Stimulated activated naive CD8-positive, alpha-beta T cell treated with anti-CD3 and anti-CD28 coated beads, Interleukin-15, amount 100 ng/mL, for 72 hours (primary cell): ENCODE data around the gene KIF2A.

Experiments used
- ATAC-seq: fragments of 150-1000 bp; cut with Tn5 transposase; 2 replicates; pipeline ENCODE4 v1.10.0; 2021; ENCODE audit warnings: mild to moderate bottlenecking, moderate library complexity
- DNase-seq, 2 donors: peaks; one replicate each; pipeline ENCODE4 v3.0.0; 2021 to 2022
- H3K27ac Mint-ChIP-seq, 2 donors: one replicate each; pipeline ENCODE4 v1.8.0; 2022; ENCODE audit warnings: mild to moderate bottlenecking in 2 of 2, mixed read lengths in 2 of 2, moderate library complexity in 2 of 2
- H3K27me3 Mint-ChIP-seq: one replicate; pipeline ENCODE4 v1.8.0; 2022; ENCODE audit warnings: mixed read lengths
- H3K4me1 Mint-ChIP-seq: one replicate; pipeline ENCODE4 v1.8.0; 2022; ENCODE audit warnings: mild to moderate bottlenecking, mixed read lengths
- H3K4me3 Mint-ChIP-seq, 2 donors: one replicate each; pipeline ENCODE4 v1.8.0; 2022; ENCODE audit warnings: mild to moderate bottlenecking in 2 of 2, mixed read lengths in 2 of 2, moderate library complexity in 1 of 2
- H3K9me3 Mint-ChIP-seq, 2 donors: one replicate each; pipeline ENCODE4 v1.8.0; 2022; ENCODE audit warnings: mixed read lengths in 2 of 2

The KIF2A gene

DNA sequence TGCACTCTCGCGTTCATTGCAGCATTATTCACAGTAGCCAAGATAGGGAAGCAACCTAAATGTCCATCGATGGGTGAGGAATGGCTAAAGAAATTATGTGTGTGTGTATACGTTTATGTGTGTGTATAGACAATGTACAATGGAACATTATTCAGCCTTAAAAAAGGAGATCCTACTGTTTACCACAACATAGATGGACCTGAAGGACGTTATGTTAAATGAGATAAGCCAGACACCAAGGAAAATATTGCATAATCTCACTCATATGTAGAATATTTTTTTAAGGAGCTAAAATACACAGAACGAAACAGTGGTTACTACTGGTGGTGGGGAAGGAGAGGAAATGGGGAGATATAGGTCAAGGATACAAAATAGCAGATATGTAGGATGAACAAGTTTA lies 2.4 kb downstream of the KIF2A start:
- no peaks in the 10 kb centered on the region for H3K27me3 Mint-ChIP-seq
- H3K4me3 Mint-ChIP-seq, result peak overlapping the region; percentile 89 to 91
- no peaks in the 10 kb centered on the region for H3K9me3 Mint-ChIP-seq
- ATAC-seq, result no peak
- peak overlapping the region in 1 of 2 donors; percentile 61 for H3K27ac Mint-ChIP-seq
- DNase-seq, result no peak
- H3K4me1 Mint-ChIP-seq, result peaks cover 84% of the 10 kb centered on the region

DNA sequence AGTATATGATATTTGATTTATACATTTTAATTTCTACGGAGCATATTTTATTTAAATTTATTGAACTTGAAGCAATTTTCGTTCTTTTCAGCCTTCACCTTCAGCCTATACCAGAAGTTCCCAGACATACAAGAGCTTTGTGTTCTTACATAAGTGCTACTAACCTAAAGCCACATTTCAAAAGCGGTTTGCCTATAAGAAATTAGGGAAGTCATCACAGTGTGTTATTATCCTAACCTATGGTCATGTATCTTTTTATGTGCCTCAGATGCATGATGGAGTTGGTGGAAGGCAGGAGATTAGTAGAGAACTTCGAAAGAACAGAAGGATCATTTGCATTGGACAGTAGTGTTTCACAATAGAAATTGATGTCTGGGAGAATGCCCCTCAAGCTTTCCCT lies 3.1 kb downstream of the KIF2A start:
- no peak overlapping the region for H3K27ac Mint-ChIP-seq
- no peaks in the 10 kb centered on the region for H3K27me3 Mint-ChIP-seq
- DNase-seq (no peak), ATAC-seq (no peak)
- H3K9me3 Mint-ChIP-seq, result no peaks in the 10 kb centered on the region
- peak overlapping the region; percentile 29 to 53 for H3K4me3 Mint-ChIP-seq
- H3K4me1 Mint-ChIP-seq, result peaks cover 82% of the 10 kb centered on the region

DNA sequence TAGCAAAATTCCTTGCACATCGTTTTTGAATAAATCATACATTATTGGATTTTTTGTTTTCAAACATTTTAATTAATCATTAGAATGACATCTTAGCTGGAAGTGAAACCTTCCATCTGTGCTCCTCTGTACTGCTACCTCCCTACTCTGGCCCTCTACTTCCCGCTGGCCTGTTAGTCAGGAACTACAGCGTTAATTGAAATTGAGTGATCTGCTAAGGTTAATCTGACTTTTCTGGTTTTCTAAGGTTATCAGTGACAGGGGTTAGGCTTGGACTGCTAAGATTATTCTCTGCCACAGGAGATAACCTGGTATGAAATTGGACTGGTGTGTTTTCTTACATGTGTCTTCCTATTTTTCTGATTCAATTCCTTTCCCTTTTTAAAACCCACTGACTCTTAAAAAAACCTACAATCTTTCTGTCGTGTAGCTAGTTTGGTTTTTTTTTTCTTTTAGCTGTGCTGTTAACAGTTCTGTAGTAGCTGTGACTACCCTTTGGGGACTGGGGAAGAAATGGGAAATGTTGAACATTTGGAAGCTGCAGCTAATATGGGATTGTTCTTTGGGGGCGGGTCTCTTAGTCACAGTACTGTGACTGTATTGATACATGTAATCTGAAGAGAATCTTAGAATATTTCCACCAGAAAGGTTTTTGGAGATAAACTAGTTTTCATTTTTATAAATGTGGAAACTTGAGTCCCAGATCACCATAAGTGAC lies 4.6 kb downstream of the KIF2A start:
- Mint-ChIP-seq H3K4me1 (peaks cover 85% of the 10 kb centered on the region), H3K27ac (peak overlapping the region in 1 of 2 donors; percentile 92), H3K4me3 (peak overlapping the region; percentile 47 to 61), H3K9me3 (no peaks in the 10 kb centered on the region), H3K27me3 (no peaks in the 10 kb centered on the region)
- no peak for DNase-seq
- no peak for ATAC-seq

DNA sequence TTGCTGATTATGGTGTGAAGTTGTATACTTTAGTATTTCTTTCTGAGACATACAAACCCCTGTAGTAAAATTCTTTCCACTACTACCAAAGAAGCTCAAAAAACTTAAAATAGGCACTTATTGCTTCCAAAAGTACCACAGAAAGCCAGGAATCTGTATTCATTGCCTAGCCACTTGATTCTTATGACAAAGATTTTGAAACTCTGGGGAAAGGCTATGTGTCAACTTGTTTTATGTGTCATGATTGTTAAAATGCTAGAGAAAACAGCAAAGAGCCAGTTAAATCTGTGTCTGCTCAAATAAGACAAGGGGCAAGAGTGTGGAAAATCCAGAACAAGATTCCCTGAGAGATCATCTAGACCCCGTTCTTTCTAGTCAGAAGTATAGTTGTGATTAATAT lies 6.0 kb downstream of the KIF2A start:
- peaks cover 96% of the 10 kb centered on the region for H3K4me1 Mint-ChIP-seq
- H3K27ac Mint-ChIP-seq, result peak overlapping the region in 1 of 2 donors; percentile 34
- ATAC-seq (no peak), DNase-seq (no peak)
- no peaks in the 10 kb centered on the region for H3K9me3 Mint-ChIP-seq
- no peaks in the 10 kb centered on the region for H3K27me3 Mint-ChIP-seq
- H3K4me3 Mint-ChIP-seq, result peak overlapping the region; percentile 32 to 46

DNA sequence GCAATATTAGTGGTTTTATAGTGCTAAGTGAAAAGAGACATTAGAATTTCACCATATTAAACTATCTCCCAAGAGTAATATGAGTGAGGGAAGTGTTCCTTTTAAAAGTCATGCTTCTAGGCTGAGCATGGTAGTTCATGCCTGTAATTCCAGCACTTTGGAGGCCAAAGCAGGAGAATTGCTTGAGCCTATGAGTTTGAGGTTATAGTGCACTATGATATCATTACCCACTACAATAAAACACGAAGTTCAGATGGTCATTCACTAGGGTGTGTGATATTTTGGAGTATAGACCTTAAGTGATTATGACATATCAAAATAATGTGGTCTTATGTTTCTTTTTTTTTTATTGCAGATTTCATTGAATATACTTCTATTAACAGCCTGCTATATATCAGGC lies 6.7 kb downstream of the KIF2A start:
- H3K4me3 Mint-ChIP-seq, result no peak overlapping the region
- H3K4me1 Mint-ChIP-seq, result peaks cover 96% of the 10 kb centered on the region

DNA sequence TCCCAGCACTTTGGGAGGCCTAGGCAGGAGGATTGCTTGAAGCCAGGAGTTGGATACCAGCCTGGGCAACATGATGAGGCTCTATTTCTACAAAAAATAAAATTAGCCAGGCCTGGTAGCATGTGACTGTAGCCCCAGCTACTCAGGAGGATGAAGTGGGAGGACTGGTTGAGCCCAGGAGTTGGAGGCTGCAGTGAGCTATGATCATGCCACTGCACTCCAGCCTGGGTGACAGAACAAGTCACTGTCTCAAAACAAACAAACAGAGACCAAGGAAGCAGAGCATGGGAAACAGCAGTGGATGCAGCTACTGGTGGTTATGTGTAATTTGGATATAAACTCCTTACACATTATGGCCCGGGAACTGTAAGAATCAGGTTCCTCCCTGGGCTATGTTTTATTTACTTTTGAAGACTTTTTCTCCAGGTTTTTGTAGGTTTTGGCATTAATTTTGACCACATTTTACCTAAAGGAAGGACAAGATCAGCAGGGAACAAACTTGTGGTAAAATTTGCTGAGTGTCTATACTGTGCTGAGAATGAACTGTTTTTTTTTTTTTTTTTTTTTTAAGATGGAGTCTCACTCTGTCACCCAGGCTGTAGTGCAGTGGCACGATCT lies 8.3 kb downstream of the KIF2A start:
- H3K27me3 Mint-ChIP-seq, result no peaks in the 10 kb centered on the region
- ATAC-seq, result no peak
- peaks cover 98% of the 10 kb centered on the region for H3K4me1 Mint-ChIP-seq
- no peak overlapping the region for H3K27ac Mint-ChIP-seq
- DNase-seq, result no peak
- no peaks in the 10 kb centered on the region for H3K9me3 Mint-ChIP-seq
- no peak overlapping the region for H3K4me3 Mint-ChIP-seq

More for the DNA sequence above, 6.7 kb downstream of the KIF2A start:
- no peaks in the 10 kb centered on the region for H3K9me3 Mint-ChIP-seq
- no peak overlapping the region for H3K27ac Mint-ChIP-seq
- ATAC-seq (no peak), DNase-seq (no peak)
- H3K27me3 Mint-ChIP-seq, result no peaks in the 10 kb centered on the region

DNA sequence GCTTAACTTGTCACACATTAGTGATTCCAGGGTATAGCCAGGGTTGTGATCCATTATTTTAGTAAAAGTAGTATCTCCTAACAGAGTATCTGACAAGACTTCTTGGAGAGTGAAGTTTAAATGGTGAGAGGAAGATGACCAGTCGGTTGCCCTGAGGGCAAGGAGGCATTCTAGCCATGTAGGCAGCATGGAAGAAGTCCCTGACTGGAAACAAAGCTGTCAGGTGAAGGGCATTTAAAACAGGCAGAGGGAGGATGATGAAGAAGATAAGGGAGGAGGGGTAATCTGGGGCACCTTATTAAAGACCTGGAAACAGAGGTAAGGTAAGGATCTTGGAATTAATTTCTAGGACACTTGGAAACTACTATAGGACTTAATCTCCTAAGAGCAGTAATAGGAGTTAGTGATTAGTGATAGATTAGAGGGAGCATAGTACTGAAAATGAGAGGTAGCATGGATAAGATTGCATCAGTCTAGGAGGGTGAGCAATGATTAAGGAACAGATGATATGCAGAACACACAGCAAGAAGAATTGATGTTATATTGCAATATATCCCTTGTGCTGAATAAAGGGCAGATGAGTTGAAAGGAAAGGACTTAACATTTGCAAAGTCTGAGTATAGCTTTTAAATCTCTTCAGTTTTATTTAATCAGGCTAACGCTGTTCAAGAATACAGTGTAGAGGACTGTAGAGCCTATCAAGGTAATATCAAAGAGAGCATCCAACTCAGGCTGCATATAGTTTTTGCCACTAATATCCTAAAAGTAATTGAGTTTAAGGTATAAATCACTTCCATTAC lies 9.6 kb downstream of the KIF2A start:
- peaks cover 95% of the 10 kb centered on the region for H3K4me1 Mint-ChIP-seq
- no peaks in the 10 kb centered on the region for H3K9me3 Mint-ChIP-seq
- H3K4me3 Mint-ChIP-seq, result peak overlapping the region; percentile 2 to 16
- ATAC-seq (no peak), DNase-seq (no peak)
- peak overlapping the region in 1 of 2 donors; percentile 66 for H3K27ac Mint-ChIP-seq
- H3K27me3 Mint-ChIP-seq, result no peaks in the 10 kb centered on the region

DNA sequence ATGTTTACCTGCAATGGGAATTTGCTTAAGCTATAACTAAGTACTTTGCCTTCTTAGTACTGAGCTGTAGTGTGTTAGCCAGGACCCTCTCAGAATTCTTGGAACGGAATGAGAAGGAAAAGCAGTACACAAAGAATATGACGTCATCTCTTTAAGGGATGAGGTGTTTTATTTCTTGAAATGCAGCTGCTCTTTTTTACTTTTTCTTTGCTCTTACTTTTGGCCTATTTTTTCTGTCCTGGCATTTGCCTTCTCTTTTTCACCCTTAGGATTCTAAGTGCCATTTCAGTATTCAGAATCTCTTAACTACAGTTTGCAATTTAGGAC lies 10.1 kb downstream of the KIF2A start:
- no peak for ATAC-seq
- Mint-ChIP-seq H3K4me3 (no peak overlapping the region), H3K4me1 (peaks cover 93% of the 10 kb centered on the region), H3K9me3 (no peaks in the 10 kb centered on the region), H3K27me3 (no peaks in the 10 kb centered on the region), H3K27ac (no peak overlapping the region)
- no peak for DNase-seq

DNA sequence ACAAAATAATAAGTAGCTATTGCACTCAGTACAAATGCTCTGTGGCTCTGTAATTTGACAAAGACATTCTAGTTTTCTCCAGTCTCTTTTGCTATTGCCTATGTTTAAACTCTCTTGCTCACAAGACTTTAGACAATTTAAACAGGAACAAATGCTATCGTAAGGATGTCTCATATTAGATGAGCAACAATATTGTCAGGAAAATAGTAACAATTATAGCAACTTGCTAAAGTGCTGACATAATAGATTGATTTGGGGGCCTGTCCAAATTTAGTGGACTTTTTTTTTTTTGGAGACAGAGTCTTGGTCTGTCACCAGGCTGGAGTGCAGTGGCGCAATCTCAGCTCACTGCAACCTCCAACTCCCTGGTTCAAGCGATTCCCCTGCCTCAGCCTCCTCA lies 11.8 kb downstream of the KIF2A start:
- DNase-seq (no peak), ATAC-seq (no peak)
- Mint-ChIP-seq H3K9me3 (no peaks in the 10 kb centered on the region), H3K4me1 (peaks cover 83% of the 10 kb centered on the region), H3K27me3 (no peaks in the 10 kb centered on the region), H3K27ac (no peak overlapping the region), H3K4me3 (no peak overlapping the region)

DNA sequence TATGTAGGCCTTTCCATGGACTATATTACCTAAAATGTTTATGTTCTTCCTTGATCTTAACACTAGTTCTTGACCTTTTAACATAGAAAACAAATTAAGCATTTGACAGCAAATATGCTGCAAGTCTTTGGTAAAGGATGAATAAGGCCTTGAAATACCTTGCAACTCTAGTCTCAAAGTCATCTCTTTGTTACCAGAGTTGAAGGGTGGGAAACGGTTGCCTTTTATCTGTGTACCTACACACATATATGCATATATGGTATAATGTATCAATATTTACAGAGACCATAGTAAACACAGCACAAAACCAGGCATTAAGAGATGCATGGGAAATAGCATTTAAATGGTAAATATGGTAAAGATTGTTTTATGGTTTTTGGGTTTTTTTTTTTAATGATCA lies 16.5 kb downstream of the KIF2A start:
- no peaks in the 10 kb centered on the region for H3K27me3 Mint-ChIP-seq
- H3K9me3 Mint-ChIP-seq, result no peaks in the 10 kb centered on the region
- ATAC-seq, result no peak
- H3K4me1 Mint-ChIP-seq, result peaks cover 74% of the 10 kb centered on the region
- DNase-seq, result no peak
- no peak overlapping the region for H3K4me3 Mint-ChIP-seq
- H3K27ac Mint-ChIP-seq, result no peak overlapping the region

DNA sequence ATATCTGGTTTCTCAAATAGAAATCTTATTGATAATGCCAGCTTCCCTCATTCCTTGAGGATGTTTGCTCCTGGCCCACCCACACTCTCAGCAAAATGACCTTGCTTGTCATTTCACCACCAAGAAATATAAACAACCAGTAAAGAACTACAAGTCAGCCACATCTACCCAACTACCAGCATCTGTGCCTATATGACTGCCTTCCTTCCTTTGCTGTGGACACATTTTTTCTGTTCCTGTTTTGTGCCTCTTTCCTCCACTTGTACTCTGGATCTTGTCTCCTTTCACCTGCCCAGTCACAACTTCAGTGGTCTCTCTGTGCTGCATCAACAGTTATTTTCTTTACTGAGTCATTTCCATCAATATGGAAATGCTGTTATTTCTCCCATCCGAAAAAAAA lies 20.3 kb downstream of the KIF2A start:
- peak overlapping the region in 1 of 2 donors; percentile 7 for H3K4me3 Mint-ChIP-seq
- peaks cover 73% of the 10 kb centered on the region for H3K4me1 Mint-ChIP-seq
- no peaks in the 10 kb centered on the region for H3K27me3 Mint-ChIP-seq
- peak; percentile 35 for ATAC-seq
- H3K27ac Mint-ChIP-seq, result peak overlapping the region in 1 of 2 donors; percentile 6
- DNase-seq, result no peak
- no peaks in the 10 kb centered on the region for H3K9me3 Mint-ChIP-seq

DNA sequence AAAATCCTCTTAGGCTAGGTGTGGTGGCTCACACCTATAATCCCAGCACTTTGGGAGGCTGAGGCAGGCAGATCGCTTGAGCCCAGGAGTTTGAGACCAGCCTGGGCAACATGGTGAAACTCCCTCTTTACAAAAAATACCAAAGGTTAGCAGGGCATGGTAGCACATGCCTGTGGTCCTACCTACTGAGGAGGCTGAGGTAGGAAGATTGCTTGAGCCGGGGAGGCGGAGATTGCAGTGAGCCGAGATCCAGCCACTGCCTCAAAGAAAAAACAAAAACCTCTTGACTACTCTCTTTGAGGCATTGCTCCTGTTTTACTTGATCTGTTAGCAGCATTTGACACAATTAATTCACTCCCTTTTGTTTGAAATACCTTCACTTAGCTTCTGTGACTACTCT lies 20.7 kb downstream of the KIF2A start:
- ATAC-seq, result no peak
- Mint-ChIP-seq H3K4me3 (no peak overlapping the region), H3K9me3 (no peaks in the 10 kb centered on the region), H3K27ac (no peak overlapping the region), H3K27me3 (no peaks in the 10 kb centered on the region), H3K4me1 (peaks cover 70% of the 10 kb centered on the region)
- no peak for DNase-seq

DNA sequence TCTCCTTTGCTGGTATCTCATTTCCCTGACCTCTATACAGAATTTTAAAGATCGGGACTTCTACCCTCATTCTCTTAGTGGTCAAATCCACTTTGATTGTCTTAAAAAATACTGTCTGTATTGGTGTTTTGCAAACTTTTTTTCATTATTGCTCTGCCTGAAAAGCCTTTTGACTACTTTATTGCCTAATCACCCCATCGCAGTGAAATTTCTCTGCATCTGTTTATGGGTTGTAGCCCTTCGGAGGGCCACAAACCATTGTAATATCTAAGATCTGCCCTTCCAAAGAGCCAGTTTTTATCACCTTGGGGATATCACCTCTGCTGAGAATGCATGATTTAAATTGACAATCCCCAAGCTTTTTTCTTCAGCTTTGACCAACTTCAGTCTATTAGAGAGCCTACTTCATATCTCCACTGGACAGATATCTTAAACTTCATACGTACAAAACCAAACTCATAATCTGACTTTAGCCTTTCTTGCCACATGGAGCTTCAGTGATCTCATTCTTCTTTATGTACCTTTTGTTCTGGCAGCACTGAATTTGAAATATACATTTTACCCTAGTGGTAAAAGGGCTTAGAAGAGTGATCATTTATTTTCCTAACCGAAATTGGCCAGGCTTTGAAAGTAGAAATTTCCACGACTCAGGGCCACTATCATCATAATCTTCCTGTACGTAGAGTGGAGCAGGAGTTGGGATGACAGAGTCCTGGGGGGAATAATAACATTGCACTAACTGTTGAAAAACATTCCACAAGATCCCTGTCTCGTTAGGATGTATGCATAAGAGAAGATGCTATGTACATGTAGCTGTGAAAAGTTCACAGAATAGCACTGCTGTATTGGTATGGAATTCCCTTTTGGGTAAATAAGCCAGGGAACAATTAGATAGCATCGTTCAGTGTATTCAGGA lies 21.4 kb downstream of the KIF2A start:
- no peaks in the 10 kb centered on the region for H3K9me3 Mint-ChIP-seq
- ATAC-seq (no peak), DNase-seq (no peak)
- no peaks in the 10 kb centered on the region for H3K27me3 Mint-ChIP-seq
- H3K4me1 Mint-ChIP-seq, result peaks cover 69% of the 10 kb centered on the region
- no peak overlapping the region for H3K4me3 Mint-ChIP-seq
- H3K27ac Mint-ChIP-seq, result peak overlapping the region in 1 of 2 donors; percentile 44

DNA sequence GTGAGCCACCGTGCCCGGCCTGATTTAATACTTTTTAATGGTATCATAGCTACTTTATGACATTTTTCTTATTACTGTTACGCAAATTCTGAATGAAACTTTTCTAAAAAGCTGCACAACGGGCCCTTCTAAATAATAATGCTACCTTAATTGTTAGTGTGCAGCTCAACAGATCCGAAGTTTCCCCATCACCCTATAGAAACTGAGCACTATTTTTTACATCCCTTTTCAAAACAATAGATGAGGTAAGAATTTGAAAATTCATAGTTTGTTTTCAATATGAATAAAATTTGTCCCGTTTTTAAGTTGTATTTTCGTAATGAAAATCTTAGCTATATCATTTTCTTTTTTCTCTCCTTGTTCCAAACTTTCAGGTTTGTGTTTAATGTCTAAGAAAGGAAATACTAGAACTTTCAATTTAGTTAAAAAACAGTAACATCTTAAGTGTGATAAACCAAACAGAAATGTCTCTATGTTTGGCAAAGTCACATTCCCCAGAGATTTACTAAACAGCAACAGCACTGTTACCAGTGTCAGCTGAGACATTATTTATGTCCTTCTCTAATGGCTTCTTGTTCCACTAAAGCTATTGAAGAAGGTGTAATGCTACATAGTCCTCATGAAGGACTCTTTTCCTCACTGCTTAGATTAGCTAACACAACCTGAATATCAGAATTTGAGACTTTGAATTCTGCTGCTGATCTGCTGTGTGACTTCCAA lies 22.9 kb downstream of the KIF2A start:
- no peak for ATAC-seq
- peak overlapping the region; percentile 44 to 63 for H3K27ac Mint-ChIP-seq
- peaks cover 80% of the 10 kb centered on the region for H3K4me1 Mint-ChIP-seq
- no peaks in the 10 kb centered on the region for H3K9me3 Mint-ChIP-seq
- peak overlapping the region; percentile 1 to 10 for H3K4me3 Mint-ChIP-seq
- DNase-seq, result no peak
- no peaks in the 10 kb centered on the region for H3K27me3 Mint-ChIP-seq

DNA sequence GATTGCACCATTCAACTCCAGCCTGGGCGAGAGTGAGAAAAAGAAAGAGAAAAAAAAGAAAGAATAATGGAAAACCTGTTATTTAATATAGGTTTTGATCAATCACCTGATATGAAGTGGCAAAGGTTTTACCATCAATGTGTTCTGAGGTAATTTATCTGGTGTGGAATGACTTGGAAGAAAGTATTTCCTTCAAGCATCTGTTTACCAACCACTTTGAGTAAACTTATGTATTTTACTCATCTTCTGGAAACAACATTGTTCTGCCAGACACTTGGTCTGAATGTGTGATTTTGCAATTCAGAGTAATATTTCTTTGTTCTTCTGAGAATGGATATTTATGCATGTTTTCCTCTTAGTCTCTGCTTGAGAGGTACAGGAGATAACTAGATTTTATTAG lies 24.3 kb downstream of the KIF2A start:
- Mint-ChIP-seq H3K27ac (no peak overlapping the region), H3K4me1 (peaks cover 81% of the 10 kb centered on the region), H3K9me3 (no peaks in the 10 kb centered on the region), H3K27me3 (no peaks in the 10 kb centered on the region), H3K4me3 (peak overlapping the region in 1 of 2 donors; percentile 43)
- DNase-seq, result no peak
- no peak for ATAC-seq
